Activated CD8-positive, alpha-beta T cell treated with anti-CD3 and anti-CD28 coated beads for 36 hours (primary cell): ENCODE results near the gene TTC28. TPM values are rescaled to one million over a fixed set of nuclear protein-coding genes. Genes with fewer than 3 reads are reported as not detected.
"Not testable (repeated sequence)": the region's sequence is repeated elsewhere in the genome, so short reads cannot be mapped to it uniquely, and the experiment has no call there.

ENCODE experiments used
- ATAC-seq: fragments of 200-7000 bp; cut with Tn5 transposase; one replicate; pipeline ENCODE4 v1.10.0; 2021; ENCODE audit warnings: mild to moderate bottlenecking, moderate library complexity
- CTCF ChIA-PET: fragments of 350-600 bp; sonication (Branson Sonifier 250); formaldehyde crosslinking; loops from one replicate; lab custom pipeline; 2021; ENCODE audit warnings: antibody characterized with exemption; lab: Charles Lee
- POLR2A ChIA-PET: fragments of 350-600 bp; sonication (Branson Sonifier 250); formaldehyde crosslinking; loops from one replicate; lab custom pipeline; 2021; ENCODE audit warnings: antibody characterized with exemption; lab: Charles Lee
- DNase-seq: peaks from one replicate; pipeline ENCODE4 v3.0.0-alpha.2; 2020
- H3K27ac Mint-ChIP-seq: one replicate; pipeline ENCODE4 v1.8.0; 2021; ENCODE audit warnings: mild to moderate bottlenecking, mixed read lengths
- H3K27me3 Mint-ChIP-seq: one replicate; pipeline ENCODE4 v1.8.0; 2021; ENCODE audit warnings: mixed read lengths
- H3K36me3 Mint-ChIP-seq: one replicate; pipeline ENCODE4 v1.8.0; 2021; ENCODE audit warnings: low read depth, mixed read lengths
- H3K4me1 Mint-ChIP-seq: one replicate; pipeline ENCODE4 v1.8.0; 2021; ENCODE audit warnings: low read depth, mixed read lengths
- H3K4me3 Mint-ChIP-seq: one replicate; pipeline ENCODE4 v1.8.0; 2021; ENCODE audit warnings: mild to moderate bottlenecking, moderate library complexity, mixed read lengths
- H3K9me3 Mint-ChIP-seq: one replicate; pipeline ENCODE4 v1.8.0; 2021; ENCODE audit warnings: mixed read lengths
- CTCF ChIP-seq: fragments of 200-600 bp; IDR thresholded peaks from one replicate; pipeline ENCODE4 v1.8.0; 2022; ENCODE audit warnings: antibody characterized with exemption, mild to moderate bottlenecking
- intact Hi-C: fragments of 100-400 bp; cut with micrococcal nuclease; formaldehyde crosslinking; loops from one replicate; pipeline ENCODE4 v1.10.0; 2022
- total RNA-seq, 2 experiments: library from RNA; stranded (reverse); gene quantifications; one replicate each; pipeline ENCODE4 v1.2.3, GENCODE V29; 2021

The TTC28 gene
- total RNA-seq, 2 experiments from 2014 or later, result 0.58 to 1.9 TPM

GRCh38 chr22:28557184-28557583 is 122.5 kb downstream of the TTC28 start:
- H3K9me3 Mint-ChIP-seq, result no peaks in the 10 kb centered on the region
- H3K36me3 Mint-ChIP-seq, result no peaks in the 10 kb centered on the region
- intact Hi-C loops, result no loop called here
- DNase-seq (no peak), ATAC-seq (no peak)
- ChIA-PET POLR2A (no interaction called here), CTCF (no interaction called here)
- H3K27ac Mint-ChIP-seq, result no peak overlapping the region
- H3K4me1 Mint-ChIP-seq, result no peaks in the 10 kb centered on the region
- no peak for TF ChIP-seq CTCF
- no peak overlapping the region for H3K4me3 Mint-ChIP-seq
- peaks cover 10% of the 10 kb centered on the region for H3K27me3 Mint-ChIP-seq

DNA sequence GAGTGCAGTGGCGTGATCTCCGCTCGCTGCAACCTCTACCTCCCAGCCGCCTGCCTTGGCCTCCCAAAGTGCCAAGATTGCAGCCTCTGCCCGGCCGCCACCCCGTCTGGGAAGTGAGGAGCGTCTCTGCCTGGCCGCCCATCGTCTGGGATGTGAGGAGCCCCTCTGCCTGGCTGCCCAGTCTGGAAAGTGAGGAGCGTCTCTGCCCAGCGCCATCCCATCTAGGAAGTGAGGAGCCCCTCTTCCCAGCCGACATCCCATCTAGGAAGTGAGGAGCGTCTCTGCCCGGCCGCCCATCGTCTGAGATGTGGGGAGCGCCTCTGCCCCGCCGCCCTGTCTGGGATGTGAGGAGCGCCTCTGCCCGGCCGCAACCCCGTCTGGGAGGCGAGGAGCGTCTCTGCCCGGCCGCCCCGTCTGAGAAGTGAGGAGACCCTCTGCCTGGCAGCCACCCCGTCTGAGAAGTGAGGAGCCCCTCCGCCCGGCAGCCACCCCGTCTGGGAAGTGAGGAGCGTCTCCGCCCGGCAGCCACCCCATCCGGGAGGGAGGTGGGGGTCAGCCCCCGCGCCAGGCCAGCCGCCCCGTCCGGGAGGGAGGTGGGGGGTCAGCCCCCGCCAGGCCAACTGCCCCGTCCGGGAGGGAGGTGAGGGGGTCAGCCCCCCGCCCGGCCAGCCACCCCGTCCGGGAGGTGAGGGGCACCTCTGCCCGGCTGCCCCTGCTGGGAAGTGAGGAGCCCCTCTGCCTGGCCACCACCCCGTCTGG is 126.4 kb downstream of the TTC28 start:
- H3K4me1 Mint-ChIP-seq, POLR2A ChIA-PET, CTCF ChIA-PET, H3K36me3 Mint-ChIP-seq, H3K27ac Mint-ChIP-seq, H3K27me3 Mint-ChIP-seq, intact Hi-C loops, ATAC-seq, H3K9me3 Mint-ChIP-seq, DNase-seq, H3K4me3 Mint-ChIP-seq: not testable (repeated sequence)

DNA sequence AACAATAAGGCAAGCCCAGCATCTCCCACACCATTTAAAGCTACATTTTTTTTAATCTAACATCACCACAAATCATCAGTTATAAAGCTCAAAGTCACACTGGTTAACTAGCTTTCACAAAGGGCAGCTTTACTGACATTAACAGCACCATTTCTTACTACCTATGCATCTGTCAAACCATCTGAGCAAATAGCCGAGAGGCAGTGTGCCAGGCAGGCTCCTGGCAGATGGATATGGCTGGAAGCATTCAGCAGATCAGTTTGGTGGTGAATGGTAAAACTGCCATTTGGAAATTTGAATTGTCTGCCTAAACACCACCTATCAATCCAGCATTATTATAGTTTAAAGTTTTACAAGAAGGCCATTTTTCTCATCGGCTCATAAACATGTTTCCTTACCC is 131.2 kb downstream of the TTC28 start:
- ATAC-seq, result no peak
- POLR2A ChIA-PET, result no interaction called here
- CTCF ChIA-PET, result no interaction called here

DNA sequence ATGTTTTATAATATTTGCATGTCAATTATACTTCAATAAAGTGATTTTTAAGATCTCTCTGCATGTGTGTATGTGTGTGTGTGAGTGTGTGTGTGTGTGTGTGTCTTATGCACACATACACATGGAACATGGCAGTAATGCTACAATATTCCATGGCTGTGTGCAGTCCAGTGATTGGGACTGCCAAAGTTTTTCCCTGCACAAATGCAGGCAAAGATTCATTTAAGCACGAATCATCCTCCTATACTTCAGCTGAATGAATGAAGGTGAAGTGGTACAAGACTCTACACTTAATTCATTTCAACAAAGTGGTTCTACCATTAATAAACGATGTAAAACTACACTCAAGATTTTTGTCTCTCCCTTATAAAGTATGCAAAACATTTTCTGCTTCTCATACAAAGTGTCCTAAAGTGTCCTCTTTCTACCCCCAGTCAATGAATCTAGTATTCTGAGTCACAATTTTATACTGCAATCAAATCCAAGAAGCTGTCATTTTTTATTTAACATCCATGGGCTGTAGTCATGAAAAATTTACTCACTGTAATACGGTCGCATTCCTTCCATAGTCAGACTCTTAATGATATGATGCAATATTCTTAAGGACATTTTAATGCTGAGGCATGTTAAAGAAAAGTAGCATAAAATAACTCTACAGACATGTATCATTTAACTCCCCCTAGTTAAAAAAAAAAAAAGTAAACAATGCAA is 132.4 kb downstream of the TTC28 start:
- POLR2A ChIA-PET, result no interaction called here
- Mint-ChIP-seq H3K4me1 (no peaks in the 10 kb centered on the region), H3K27me3 (no peaks in the 10 kb centered on the region), H3K36me3 (no peaks in the 10 kb centered on the region), H3K9me3 (peaks cover 2% of the 10 kb centered on the region), H3K4me3 (no peak overlapping the region), H3K27ac (no peak overlapping the region)
- TF ChIP-seq CTCF, result no peak
- no peak for DNase-seq
- no peak for ATAC-seq
- intact Hi-C loops, result no loop called here
- CTCF ChIA-PET, result no interaction called here

More for the DNA sequence above, 131.2 kb downstream of the TTC28 start:
- Mint-ChIP-seq H3K27ac (no peak overlapping the region), H3K27me3 (no peaks in the 10 kb centered on the region), H3K4me1 (no peaks in the 10 kb centered on the region), H3K9me3 (no peaks in the 10 kb centered on the region), H3K4me3 (no peak overlapping the region), H3K36me3 (no peaks in the 10 kb centered on the region)
- intact Hi-C loops, result no loop called here
- TF ChIP-seq CTCF, result no peak
- no peak for DNase-seq

GRCh38 chr22:28544431-28544868 is 135.2 kb downstream of the TTC28 start:
- intact Hi-C loops, result no loop called here
- no peak for DNase-seq
- H3K36me3 Mint-ChIP-seq, result no peaks in the 10 kb centered on the region
- H3K4me3 Mint-ChIP-seq, result no peak overlapping the region
- peaks cover 2% of the 10 kb centered on the region for H3K27me3 Mint-ChIP-seq
- no peak for TF ChIP-seq CTCF
- H3K9me3 Mint-ChIP-seq, result peaks cover 2% of the 10 kb centered on the region
- ChIA-PET CTCF (no interaction called here), POLR2A (no interaction called here)
- no peak overlapping the region for H3K27ac Mint-ChIP-seq
- no peak for ATAC-seq
- H3K4me1 Mint-ChIP-seq, result no peaks in the 10 kb centered on the region
